ENCODE measurements around the gene EPB41L3. TPM values are rescaled to one million over a fixed set of nuclear protein-coding genes. Genes with fewer than 3 reads are reported as not detected.
"Not testable (repeated sequence)": the region's sequence is repeated elsewhere in the genome, so short reads cannot be mapped to it uniquely, and the experiment has no call there.

EPB41L3 gene
- total and polyA plus RNA-seq, 2 experiments from 2014 or later: 201 to 886 TPM

- H3K27me3 ChIP-seq: no peaks in the 10 kb centered on the region
- TF ChIP-seq CTCF (IDR thresholded peaks at IDR 0.05; ENCODE audit: low read depth, low read length): no peak
- DNase-seq (ENCODE audit: low read depth in 1 of 2, low spot score in 1 of 2): no peak
- H3K4me1 ChIP-seq (ENCODE audit: low read depth): peaks cover 20% of the 10 kb centered on the region
- H3K27ac ChIP-seq: no peak overlapping the region
- H3K9me3 ChIP-seq (ENCODE audit: low read depth): no peaks in the 10 kb centered on the region
- no peak overlapping the region for H3K4me3 ChIP-seq
- H3K36me3 ChIP-seq: no peaks in the 10 kb centered on the region
Observed at GRCh38 chr18:5496305-5496704, 47.5 kb downstream of the EPB41L3 start.

GRCh38 chr18:5490753-5491480 is 52.9 kb downstream of the EPB41L3 start:
- TF ChIP-seq CTCF (IDR thresholded peaks at IDR 0.05; ENCODE audit: low read depth, low read length): no peak

GRCh38 chr18:5488844-5489243 is 55.0 kb downstream of the EPB41L3 start:
- H3K36me3 ChIP-seq: peaks cover 14% of the 10 kb centered on the region
- no peak overlapping the region for H3K4me3 ChIP-seq
- DNase-seq (ENCODE audit: low read depth in 1 of 2, low spot score in 1 of 2): peak in 1 of 2 donors; percentile 40
- H3K9me3 ChIP-seq (ENCODE audit: low read depth): no peaks in the 10 kb centered on the region
- H3K27me3 ChIP-seq: no peaks in the 10 kb centered on the region
- no peak for TF ChIP-seq CTCF (IDR thresholded peaks at IDR 0.05; ENCODE audit: low read depth, low read length)
- peak overlapping the region; percentile 10 for H3K27ac ChIP-seq
- H3K4me1 ChIP-seq (ENCODE audit: low read depth): no peaks in the 10 kb centered on the region

More at GRCh38 chr18:5490753-5491480, 52.9 kb downstream of the EPB41L3 start:
- H3K4me3 ChIP-seq: no peak overlapping the region
- H3K36me3 ChIP-seq: peaks cover 14% of the 10 kb centered on the region
- no peak for DNase-seq (ENCODE audit: low read depth in 1 of 2, low spot score in 1 of 2)
- no peak overlapping the region for H3K27ac ChIP-seq
- H3K9me3 ChIP-seq (ENCODE audit: low read depth): no peaks in the 10 kb centered on the region
- H3K27me3 ChIP-seq: no peaks in the 10 kb centered on the region
- peaks cover 9% of the 10 kb centered on the region for H3K4me1 ChIP-seq (ENCODE audit: low read depth)

GRCh38 chr18:5488044-5488443 is 55.8 kb downstream of the EPB41L3 start:
- not testable (repeated sequence) for H3K27me3 ChIP-seq; H3K4me1 ChIP-seq (ENCODE audit: low read depth); H3K4me3 ChIP-seq; H3K27ac ChIP-seq; DNase-seq (ENCODE audit: low read depth in 1 of 2, low spot score in 1 of 2); H3K9me3 ChIP-seq (ENCODE audit: low read depth)
- peaks cover 14% of the 10 kb centered on the region for H3K36me3 ChIP-seq

- no peaks in the 10 kb centered on the region for H3K27me3 ChIP-seq
- peaks cover 10% of the 10 kb centered on the region for H3K4me1 ChIP-seq (ENCODE audit: low read depth)
- H3K27ac ChIP-seq: no peak overlapping the region
- TF ChIP-seq CTCF (IDR thresholded peaks at IDR 0.05; ENCODE audit: low read depth, low read length): no peak
- no peak for DNase-seq (ENCODE audit: low read depth in 1 of 2, low spot score in 1 of 2)
- H3K36me3 ChIP-seq: peaks cover 16% of the 10 kb centered on the region
- no peak overlapping the region for H3K4me3 ChIP-seq
- H3K9me3 ChIP-seq (ENCODE audit: low read depth): no peaks in the 10 kb centered on the region
Observed at GRCh38 chr18:5484526-5484925, 59.3 kb downstream of the EPB41L3 start.

- H3K27ac ChIP-seq: no peak overlapping the region
- H3K27me3 ChIP-seq: no peaks in the 10 kb centered on the region
- H3K9me3 ChIP-seq (ENCODE audit: low read depth): no peaks in the 10 kb centered on the region
- no peak for TF ChIP-seq CTCF (IDR thresholded peaks at IDR 0.05; ENCODE audit: low read depth, low read length)
- H3K4me1 ChIP-seq (ENCODE audit: low read depth): peaks cover 27% of the 10 kb centered on the region
- peaks cover 8% of the 10 kb centered on the region for H3K36me3 ChIP-seq
- H3K4me3 ChIP-seq: no peak overlapping the region
- no peak for DNase-seq (ENCODE audit: low read depth in 1 of 2, low spot score in 1 of 2)
Observed at GRCh38 chr18:5481621-5482020, 62.2 kb downstream of the EPB41L3 start.
